Measurements from ENCODE around the gene FILIP1L. TPM values are rescaled to one million over a fixed set of nuclear protein-coding genes. Genes with fewer than 3 reads are reported as not detected.

The FILIP1L gene
- total and polyA plus RNA-seq, 2 of the 8 experiments (the other 6 are each of a cell fraction or from before 2014, with no cell fraction given): 0.06 to 0.09 TPM

- CTCF ChIA-PET (ENCODE audit: partially characterized antibody): interaction anchor here (1.1 kb wide), 1 partner anchor 14 kb away, joined by 4 read pairs; no protein-coding TSS in a partner anchor
- POLR2A ChIA-PET (ENCODE audit: partially characterized antibody): interaction anchor here (1.7 kb wide), 1 partner anchor 10 kb away, joined by 4 read pairs; no protein-coding TSS in a partner anchor
- WGBS, 2 experiments (ENCODE audit: extremely low coverage in 1 of 2, insufficient coverage in 1 of 2, insufficient read length in 1 of 2, insufficient replicate concordance in 2 of 2, low coverage in 1 of 2, low lambda C conversion rate in 2 of 2, missing lambda C conversion rate in 1 of 2): 90% methylated on average over 1 of the region's 1 CpG; no CpG with 5 or more reads in 1 of the 2 experiments
These were observed 83.3 kb downstream of the FILIP1L start for GRCh38 chr3:100030914-100031425.

More at GRCh38 chr3:100030914-100031425, 83.3 kb downstream of the FILIP1L start:
- Histone ChIP-seq H3K27ac (ENCODE audit: low read depth, low read length) (no peak overlapping the region), H3K14ac (ENCODE audit: insufficient read length) (no peak overlapping the region), H4K91ac (replicated peaks; ENCODE audit: insufficient read length, low read length) (no peak overlapping the region), H3K27me3 (replicated peaks in 1 of 4; ENCODE audit: control insufficient read depth in 3 of 4, extremely low read depth in 1 of 4, insufficient read depth in 3 of 4, low read length in 3 of 4) (no peaks in the 10 kb centered on the region), H3K9me3 (ENCODE audit: insufficient read depth in 2 of 2, low read depth in 1 of 2, low read length in 1 of 2) (no peaks in the 10 kb centered on the region), H3K9ac (replicated peaks in 1 of 4; ENCODE audit: extremely low read depth in 1 of 4, low read depth in 3 of 4, low read length in 3 of 4) (no peak overlapping the region), H3K79me2 (ENCODE audit: control insufficient read depth in 1 of 2, insufficient read depth in 2 of 2, low read length in 2 of 2) (no peaks in the 10 kb centered on the region), H3K4ac (replicated peaks; ENCODE audit: insufficient read length, low read depth, low read length) (no peak overlapping the region), H4K5ac (ENCODE audit: insufficient read length, low read depth, low read length) (no peak overlapping the region), H2BK12ac (ENCODE audit: low read depth, low read length) (no peak overlapping the region), H2BK20ac (ENCODE audit: low read length) (no peak overlapping the region), H3K4me1 (replicated peaks in 1 of 4; ENCODE audit: control insufficient read depth in 3 of 4, insufficient read depth in 4 of 4, low read length in 3 of 4) (peaks cover 0 to 5% (median 0%) of the 10 kb centered on the region in 4 experiments; a peak in 2 of 7 replicates), H3K23me2 (ENCODE audit: low read depth, low read length) (no peaks in the 10 kb centered on the region), H2BK15ac (ENCODE audit: low read length) (no peak overlapping the region), H2BK5ac (ENCODE audit: low read depth, low read length) (no peak overlapping the region), H3K18ac (ENCODE audit: extremely low read depth, low read length) (no peak overlapping the region), H2AFZ (ENCODE audit: low read length) (no peak overlapping the region), H2AK5ac (ENCODE audit: low read depth, low read length) (no peak overlapping the region), H2BK120ac (replicated peaks; ENCODE audit: low read depth, low read length) (no peak overlapping the region), H3K23ac (ENCODE audit: insufficient read length) (no peak overlapping the region), H4K8ac (ENCODE audit: extremely low read depth, insufficient read depth, low read length) (no peak overlapping the region), H3K79me1 (ENCODE audit: low read depth, low read length) (no peaks in the 10 kb centered on the region), H4K20me1 (replicated peaks in 1 of 2; ENCODE audit: control insufficient read depth in 1 of 2, insufficient read depth in 2 of 2, low read length in 2 of 2) (no peaks in the 10 kb centered on the region), H3K36me3 (ENCODE audit: control insufficient read depth in 2 of 4, insufficient read depth in 4 of 4, low read length in 3 of 4) (no peaks in the 10 kb centered on the region), H3K4me2 (ENCODE audit: insufficient read depth in 1 of 2, low read depth in 2 of 2, low read length in 2 of 2) (no peak overlapping the region), H3K4me3 (ENCODE audit: extremely low read depth in 1 of 4, insufficient read depth in 2 of 4, low read depth in 3 of 4, low read length in 4 of 4) (no peak overlapping the region), H3K56ac (replicated peaks; ENCODE audit: insufficient read length, low read depth, low read length) (no peak overlapping the region)
- FAIRE-seq (no peak), DNase-seq (ENCODE audit: low read depth in 1 of 2, low spot score in 2 of 2) (no peak)
- TF ChIP-seq GTF2F1 (IDR thresholded peaks at IDR 0.05; ENCODE audit: borderline replicate concordance, low read depth, low read length) (no peak), RFX5 (IDR thresholded peaks at IDR 0.05; ENCODE audit: borderline replicate concordance, low read depth, low read length) (no peak), KDM5A (IDR thresholded peaks at IDR 0.05; ENCODE audit: low read length) (no peak), BACH1 (IDR thresholded peaks at IDR 0.05; ENCODE audit: low read length) (no peak), CEBPB (IDR thresholded peaks at IDR 0.05; ENCODE audit: low read depth, low read length) (no peak), TEAD4 (IDR thresholded peaks at IDR 0.05; ENCODE audit: low read depth, low read length) (no peak), SUZ12 (IDR thresholded peaks at IDR 0.05; ENCODE audit: low read length) (no peak), ZNF274 (IDR thresholded peaks at IDR 0.05; ENCODE audit: borderline replicate concordance, extremely low read depth, low read length) (no peak), MAX (IDR thresholded peaks at IDR 0.05) (no peak), ASH2L (IDR thresholded peaks at IDR 0.05; ENCODE audit: low read length) (no peak), RAD21 (IDR thresholded peaks at IDR 0.05 in 1 of 2, conservative IDR thresholded peaks at IDR 0.05 in 1 of 2; ENCODE audit: low read depth in 2 of 2, low read length in 2 of 2) (no peak), MAFK (IDR thresholded peaks at IDR 0.05; ENCODE audit: low read depth, low read length) (no peak), BRCA1 (IDR thresholded peaks at IDR 0.05; ENCODE audit: low read depth, low read length) (no peak), JUND (IDR thresholded peaks at IDR 0.05; ENCODE audit: low read length) (no peak)

All from H1 (cell line).